Stimulated activated CD4-positive, alpha-beta T cell treated with anti-CD3 and anti-CD28 coated beads, TNF-alpha, amount 100 ng/mL, for 4 hours (primary cell): Measurements from ENCODE around the gene ASTL.
"Not testable (repeated sequence)": the region's sequence is repeated elsewhere in the genome, so short reads cannot be mapped to it uniquely, and the experiment has no call there.

Experiments used
- DNase-seq, 3 experiments: peaks; one replicate each; pipeline ENCODE4 v3.0.0-alpha.2; 2020; ENCODE audit warnings: low read depth in 3 of 3

Gene ASTL

GRCh38 chr2:96138179-96139145 is at the start of gene ASTL:
ASTL (minus strand) TSS chr2:96138502; CDS start chr2:96138436, 66 bp downstream.
- peak in 2 of 3 experiments; percentile 41 to 45 for DNase-seq

GRCh38 chr2:96186562-96186961 is 48.3 kb upstream of the ASTL start:
- no peak for DNase-seq

- DNase-seq, result no peak
Observed at GRCh38 chr2:96185516-96185915, 47.2 kb upstream of the ASTL start.

- DNase-seq, result no peak
Observed at GRCh38 chr2:96184989-96185388, 46.7 kb upstream of the ASTL start.

GRCh38 chr2:96184188-96184587 is 45.9 kb upstream of the ASTL start:
- no peak for DNase-seq

- DNase-seq, result no peak
Observed at GRCh38 chr2:96181529-96181928, 43.2 kb upstream of the ASTL start.

- DNase-seq, result no peak
Observed at GRCh38 chr2:96180521-96180920, 42.2 kb upstream of the ASTL start.

- DNase-seq, result no peak
Observed at GRCh38 chr2:96180002-96180401, 41.7 kb upstream of the ASTL start.

GRCh38 chr2:96176661-96177060 is 38.4 kb upstream of the ASTL start:
- no peak for DNase-seq

GRCh38 chr2:96175951-96176350 is 37.6 kb upstream of the ASTL start:
- DNase-seq, result no peak

- peak; percentile 71 to 76 (median 75) for DNase-seq
Observed at GRCh38 chr2:96174251-96175144, 36.2 kb upstream of the ASTL start.

- no peak for DNase-seq
Observed at GRCh38 chr2:96171831-96172230, 33.5 kb upstream of the ASTL start.

GRCh38 chr2:96170626-96171025 is 32.3 kb upstream of the ASTL start:
- DNase-seq, result no peak

GRCh38 chr2:96169868-96170507 is 31.7 kb upstream of the ASTL start:
- DNase-seq, result no peak

GRCh38 chr2:96167407-96168013 is 29.2 kb upstream of the ASTL start:
- DNase-seq, result no peak

GRCh38 chr2:96164459-96165184 is 26.3 kb upstream of the ASTL start:
- DNase-seq, result peak in 1 of 3 experiments; percentile 32

GRCh38 chr2:96163768-96164429 is 25.6 kb upstream of the ASTL start:
- DNase-seq, result peak in 2 of 3 experiments; percentile 77 to 80

GRCh38 chr2:96163415-96163767 is 25.1 kb upstream of the ASTL start:
- no peak for DNase-seq

GRCh38 chr2:96161898-96162297 is 23.6 kb upstream of the ASTL start:
- DNase-seq, result no peak

- not testable (repeated sequence) for DNase-seq
Observed at GRCh38 chr2:96160366-96160765, 22.1 kb upstream of the ASTL start.
